Activated T-helper 17 cell treated with anti-CD3 and anti-CD28 coated beads, Interleukin-2, amount 50 U/mL, for 72 hours (primary cell): ENCODE measurements around the gene GALR3. TPM values are rescaled to one million over a fixed set of nuclear protein-coding genes. Genes with fewer than 3 reads are reported as not detected.
"Not testable (repeated sequence)": the region's sequence is repeated elsewhere in the genome, so short reads cannot be mapped to it uniquely, and the experiment has no call there.

Experiments used
- ATAC-seq: fragments of 150-1000 bp; cut with Tn5 transposase; replicated peaks from 2 replicates; pipeline ENCODE4 v1.10.0; 2021; ENCODE audit warnings: mild to moderate bottlenecking, moderate library complexity
- H3K27ac Mint-ChIP-seq: one replicate; pipeline ENCODE4 v1.8.0; 2022; ENCODE audit warnings: mixed read lengths
- H3K27me3 Mint-ChIP-seq: one replicate; pipeline ENCODE4 v1.8.0; 2022; ENCODE audit warnings: mixed read lengths
- H3K36me3 Mint-ChIP-seq: one replicate; pipeline ENCODE4 v1.8.0; 2022; ENCODE audit warnings: low read depth, mild to moderate bottlenecking, mixed read lengths
- H3K4me1 Mint-ChIP-seq: one replicate; pipeline ENCODE4 v1.8.0; 2022; ENCODE audit warnings: mixed read lengths
- H3K4me3 Mint-ChIP-seq: one replicate; pipeline ENCODE4 v1.8.0; 2022; ENCODE audit warnings: mild to moderate bottlenecking, mixed read lengths
- H3K9me3 Mint-ChIP-seq: one replicate; pipeline ENCODE4 v1.8.0; 2022; ENCODE audit warnings: mixed read lengths
- total RNA-seq, 2 donors: library from RNA; stranded (reverse); gene quantifications; one replicate each; pipeline ENCODE4 v1.2.3, GENCODE V29; 2022

The GALR3 gene
- total RNA-seq, 2 donors from 2014 or later = not detected

- not testable (repeated sequence) for ATAC-seq, H3K4me3 Mint-ChIP-seq, H3K4me1 Mint-ChIP-seq, H3K27me3 Mint-ChIP-seq, H3K27ac Mint-ChIP-seq, H3K9me3 Mint-ChIP-seq, H3K36me3 Mint-ChIP-seq
Observed at GRCh38 chr22:37797259-37797658, 25.9 kb upstream of the GALR3 start.

- H3K4me1 Mint-ChIP-seq = peaks cover 4% of the 10 kb centered on the region
Observed at GRCh38 chr22:37797874-37798500, 25.2 kb upstream of the GALR3 start.

GRCh38 chr22:37799979-37800378, 23.2 kb upstream of the GALR3 start:
- not testable (repeated sequence) for ATAC-seq, H3K4me3 Mint-ChIP-seq, H3K9me3 Mint-ChIP-seq

More at GRCh38 chr22:37797874-37798500, 25.2 kb upstream of the GALR3 start:
- Mint-ChIP-seq H3K9me3 (no peaks in the 10 kb centered on the region), H3K27me3 (no peaks in the 10 kb centered on the region), H3K4me3 (no peak overlapping the region), H3K36me3 (no peaks in the 10 kb centered on the region), H3K27ac (no peak overlapping the region)
- no peak for ATAC-seq

GRCh38 chr22:37801946-37802309, 21.3 kb upstream of the GALR3 start:
- no peak for ATAC-seq
- no peaks in the 10 kb centered on the region for H3K9me3 Mint-ChIP-seq
- H3K27ac Mint-ChIP-seq = no peak overlapping the region
- peaks cover 11% of the 10 kb centered on the region for H3K27me3 Mint-ChIP-seq
- H3K4me3 Mint-ChIP-seq = peak overlapping the region; percentile 78
- no peaks in the 10 kb centered on the region for H3K36me3 Mint-ChIP-seq
- peaks cover 13% of the 10 kb centered on the region for H3K4me1 Mint-ChIP-seq

More at GRCh38 chr22:37799979-37800378, 23.2 kb upstream of the GALR3 start:
- H3K36me3 Mint-ChIP-seq, H3K27me3 Mint-ChIP-seq, H3K27ac Mint-ChIP-seq, H3K4me1 Mint-ChIP-seq: not testable (repeated sequence)

- Mint-ChIP-seq H3K4me3 (peak overlapping the region; percentile 78), H3K27me3 (peaks cover 11% of the 10 kb centered on the region), H3K36me3 (no peaks in the 10 kb centered on the region), H3K27ac (no peak overlapping the region), H3K9me3 (no peaks in the 10 kb centered on the region), H3K4me1 (peaks cover 13% of the 10 kb centered on the region)
- no peak for ATAC-seq
Observed at GRCh38 chr22:37802310-37803194, 20.6 kb upstream of the GALR3 start.

- ATAC-seq = no peak
- Mint-ChIP-seq H3K4me3 (peak overlapping the region; percentile 78), H3K27me3 (peaks cover 11% of the 10 kb centered on the region), H3K9me3 (no peaks in the 10 kb centered on the region), H3K36me3 (no peaks in the 10 kb centered on the region), H3K4me1 (peaks cover 13% of the 10 kb centered on the region), H3K27ac (no peak overlapping the region)
Observed at GRCh38 chr22:37803195-37803638, 20.0 kb upstream of the GALR3 start.

- peaks cover 11% of the 10 kb centered on the region for H3K27me3 Mint-ChIP-seq
- H3K9me3 Mint-ChIP-seq = no peaks in the 10 kb centered on the region
- ATAC-seq = no peak
- H3K4me1 Mint-ChIP-seq = peaks cover 13% of the 10 kb centered on the region
- no peaks in the 10 kb centered on the region for H3K36me3 Mint-ChIP-seq
- peak overlapping the region; percentile 78 for H3K4me3 Mint-ChIP-seq
- peak overlapping the region; percentile 68 for H3K27ac Mint-ChIP-seq
Observed at GRCh38 chr22:37803639-37804351, 19.4 kb upstream of the GALR3 start.

GRCh38 chr22:37804352-37804880, 18.8 kb upstream of the GALR3 start:
- Mint-ChIP-seq H3K27ac (peak overlapping the region; percentile 68), H3K4me3 (peak overlapping the region; percentile 78), H3K9me3 (no peaks in the 10 kb centered on the region), H3K36me3 (no peaks in the 10 kb centered on the region), H3K4me1 (peaks cover 13% of the 10 kb centered on the region), H3K27me3 (peaks cover 11% of the 10 kb centered on the region)
- no peak for ATAC-seq

- Mint-ChIP-seq H3K9me3 (no peaks in the 10 kb centered on the region), H3K27me3 (peaks cover 11% of the 10 kb centered on the region), H3K4me3 (peak overlapping the region; percentile 78), H3K36me3 (no peaks in the 10 kb centered on the region), H3K4me1 (peaks cover 13% of the 10 kb centered on the region), H3K27ac (peak overlapping the region; percentile 42)
- ATAC-seq = peak; percentile 60
Observed at GRCh38 chr22:37804881-37805809, 18.0 kb upstream of the GALR3 start.

GRCh38 chr22:37805810-37806277, 17.3 kb upstream of the GALR3 start:
- peak overlapping the region; percentile 78 for H3K4me3 Mint-ChIP-seq
- peaks cover 13% of the 10 kb centered on the region for H3K4me1 Mint-ChIP-seq
- H3K27ac Mint-ChIP-seq = no peak overlapping the region
- no peak for ATAC-seq
- peaks cover 11% of the 10 kb centered on the region for H3K27me3 Mint-ChIP-seq
- H3K36me3 Mint-ChIP-seq = no peaks in the 10 kb centered on the region
- H3K9me3 Mint-ChIP-seq = no peaks in the 10 kb centered on the region

GRCh38 chr22:37806409-37807333, 16.5 kb upstream of the GALR3 start:
- Mint-ChIP-seq H3K27ac (no peak overlapping the region), H3K9me3 (no peaks in the 10 kb centered on the region), H3K4me1 (peaks cover 13% of the 10 kb centered on the region), H3K36me3 (no peaks in the 10 kb centered on the region), H3K4me3 (peak overlapping the region; percentile 78), H3K27me3 (peaks cover 11% of the 10 kb centered on the region)
- ATAC-seq = no peak

- H3K36me3 Mint-ChIP-seq = no peaks in the 10 kb centered on the region
- ATAC-seq = peak; percentile 97
- H3K27ac Mint-ChIP-seq = no peak within 1 kb of the TSS
- H3K9me3 Mint-ChIP-seq = no peaks in the 10 kb centered on the region
- peaks cover 12% of the 10 kb centered on the region for H3K4me1 Mint-ChIP-seq
- peak within 1 kb of the TSS; percentile 78 for H3K4me3 Mint-ChIP-seq
- peaks cover 11% of the 10 kb centered on the region for H3K27me3 Mint-ChIP-seq
Observed at GRCh38 chr22:37807410-37808293, 15.5 kb upstream of the GALR3 start, which contains the start of gene GCAT. Gene GCAT, plus strand, starts transcription at chr22:37807934. Its CDS starts 34 bp downstream, at chr22:37807968.
